ENCODE measurements around the gene MGST2.

Gene MGST2

DNA sequence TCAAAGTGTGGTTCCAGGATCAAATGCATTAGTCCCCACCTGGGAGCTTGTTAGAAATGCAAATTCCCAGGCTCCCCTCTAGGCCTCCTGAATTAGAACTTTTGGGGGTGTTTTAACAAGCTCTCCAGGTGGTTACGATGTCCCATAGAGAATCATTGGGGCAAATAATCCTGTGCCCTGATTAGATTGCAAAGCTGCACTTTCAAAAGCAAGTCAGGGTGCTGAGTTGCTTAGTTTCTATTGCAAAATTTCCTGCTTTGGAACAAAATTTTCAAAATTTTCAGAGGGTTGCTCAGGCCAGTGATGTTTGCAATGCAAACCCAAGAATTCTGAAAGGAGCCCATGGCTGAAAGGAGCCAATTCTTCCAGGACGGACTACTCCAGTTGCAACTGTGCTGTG, 71.0 kb downstream of the MGST2 start:
- DNase-seq = no peak

DNA sequence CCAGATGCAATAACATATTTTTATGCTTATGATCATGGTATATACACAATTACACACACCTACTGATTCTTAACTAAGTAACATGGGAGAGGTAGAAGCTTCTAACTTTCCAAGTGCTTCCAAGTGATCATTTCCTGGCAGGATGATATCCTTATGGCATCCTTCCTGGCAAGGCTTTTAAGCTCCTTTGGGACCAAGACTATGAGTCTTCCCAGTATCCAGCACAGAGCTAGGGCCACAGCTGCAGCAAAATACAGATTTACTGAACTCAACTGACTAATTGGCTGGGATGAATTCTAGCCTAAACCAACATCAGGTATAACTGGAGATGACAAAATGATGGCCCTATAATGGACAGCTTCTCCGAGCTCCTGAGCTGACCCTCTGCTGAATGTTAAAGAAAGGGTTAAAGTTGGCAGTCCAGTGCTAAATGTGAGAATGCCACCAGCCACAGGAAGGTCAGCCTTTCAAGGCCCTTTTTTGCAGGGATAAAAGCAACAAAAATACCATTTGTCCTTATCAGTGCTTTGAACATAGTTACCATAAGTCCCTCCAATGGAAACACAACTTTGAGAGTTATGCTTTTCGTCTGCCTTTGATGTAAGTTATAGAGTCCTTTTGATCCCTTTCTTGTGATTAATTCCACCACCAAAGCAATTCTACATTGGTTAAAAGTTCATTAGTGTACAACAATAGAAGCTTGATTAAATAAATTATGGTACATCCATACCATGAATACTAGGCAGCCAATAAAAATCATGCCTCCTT, 73.4 kb downstream of the MGST2 start:
- DNase-seq = no peak

- peak in 11 of 51 donors; percentile 5 to 65 (median 22) for DNase-seq
Observed at GRCh38 chr4:139740121-139740520, 74.5 kb downstream of the MGST2 start.

- peak in 42 of 51 donors; percentile 9 to 67 (median 38) for DNase-seq
Observed at GRCh38 chr4:139740531-139741041, 75.0 kb downstream of the MGST2 start.

- DNase-seq = no peak
Observed at GRCh38 chr4:139743027-139743426, 77.4 kb downstream of the MGST2 start.

DNA sequence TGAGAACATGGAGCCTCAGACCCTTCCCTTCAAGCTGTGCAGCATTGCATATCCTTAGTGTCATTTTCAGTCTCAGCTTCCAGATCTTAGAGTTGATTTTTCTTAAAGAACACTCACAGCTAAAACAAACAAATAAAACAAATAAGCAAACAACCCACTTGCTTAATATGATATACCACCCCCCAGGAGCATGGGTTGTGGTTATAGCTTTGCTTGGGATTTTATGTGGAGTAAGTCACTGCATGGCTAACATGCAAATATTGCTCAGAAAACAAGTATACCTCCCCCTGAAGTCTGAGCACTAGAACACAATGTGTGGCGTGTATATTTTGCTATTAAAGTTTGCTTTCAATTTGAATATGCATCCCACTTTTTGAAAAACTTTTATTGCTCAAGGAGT, 78.6 kb downstream of the MGST2 start:
- DNase-seq = no peak

- DNase-seq = no peak
Observed at GRCh38 chr4:139745111-139745639, 79.6 kb downstream of the MGST2 start.

DNA sequence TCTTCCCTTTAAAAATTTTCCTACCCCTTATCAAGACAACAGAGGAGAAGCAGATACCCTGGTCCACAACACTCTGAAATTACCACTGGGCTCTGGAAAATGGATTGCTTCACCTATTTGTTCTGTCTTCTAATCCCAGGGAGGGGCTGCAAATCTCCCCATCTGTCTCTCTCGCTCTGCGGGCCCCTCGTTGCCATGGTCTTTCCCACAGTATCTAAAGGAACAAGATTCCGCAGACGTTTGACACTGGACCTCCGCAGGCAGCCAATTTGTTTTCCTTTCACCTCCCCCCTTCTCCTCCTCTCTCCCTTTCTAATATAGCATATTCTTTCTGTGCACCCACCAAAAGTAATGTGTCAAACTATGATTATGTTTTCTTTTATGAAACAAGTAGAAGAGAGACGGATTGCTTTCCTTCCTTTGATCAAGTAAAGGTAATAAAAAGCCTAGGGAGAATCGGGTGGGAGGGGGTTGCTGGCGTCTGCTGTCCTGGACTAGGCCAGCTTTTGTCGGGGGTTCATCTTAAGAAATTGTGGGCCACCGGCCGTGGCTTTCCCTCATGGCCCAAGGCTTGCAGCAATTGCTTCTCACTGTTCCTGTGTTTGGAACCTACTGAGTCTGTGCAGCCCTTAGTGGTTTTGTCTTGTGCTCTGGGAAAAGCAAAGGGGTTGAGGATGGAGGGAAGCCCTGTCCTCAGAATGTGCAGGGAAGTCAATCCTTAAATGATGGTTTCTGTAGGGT, 81.0 kb downstream of the MGST2 start:
- no peak for DNase-seq

- DNase-seq = no peak
Observed at GRCh38 chr4:139749338-139749737, 83.7 kb downstream of the MGST2 start.

DNA sequence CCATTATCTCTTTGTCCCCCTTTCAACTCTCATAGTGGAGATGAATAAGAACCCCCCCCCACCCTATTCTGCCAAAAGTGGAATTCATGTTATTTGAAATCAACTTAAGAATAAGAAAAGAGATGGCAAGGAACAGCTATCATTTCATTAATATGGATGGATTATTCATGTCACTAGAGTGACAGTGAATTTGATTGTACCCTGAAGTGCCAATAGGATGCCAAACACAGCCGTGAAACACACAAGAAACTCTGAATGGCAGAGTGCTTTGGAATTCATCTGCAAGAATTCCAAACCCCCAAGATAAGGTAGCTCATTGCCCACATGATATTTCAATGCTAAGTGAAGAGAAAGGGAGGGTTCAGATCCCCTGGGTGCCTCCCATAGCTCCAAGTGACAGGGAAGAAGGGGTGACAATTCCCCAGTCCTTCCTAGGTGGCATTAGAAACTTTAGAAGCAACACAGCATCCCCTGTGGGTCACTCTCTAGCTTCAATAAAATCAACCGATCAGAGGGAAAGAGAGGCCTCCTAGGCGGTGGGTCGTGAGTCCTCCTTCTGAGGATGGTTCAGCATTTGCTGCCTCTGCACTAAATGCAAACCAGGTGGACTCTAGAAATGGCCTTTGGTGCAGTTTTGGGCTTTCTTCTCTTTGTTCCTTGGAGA, 84.3 kb downstream of the MGST2 start:
- DNase-seq = no peak

- no peak for DNase-seq
Observed at GRCh38 chr4:139753686-139754085, 88.1 kb downstream of the MGST2 start.
